Memory B cell (primary cell): ENCODE data around the gene TCN2.
A peak's percentile ranks its signal among the peaks of the same experiment; 100 is the strongest.
"Not testable (repeated sequence)": the region's sequence is repeated elsewhere in the genome, so short reads cannot be mapped to it uniquely, and the experiment has no call there.

Experiments
- ATAC-seq: fragments of 150-1000 bp; cut with Tn5 transposase; 2 replicates; pipeline ENCODE4 v1.10.0; 2021; ENCODE audit warnings: low read depth, mild to moderate bottlenecking, moderate library complexity
- DNase-seq, 2 donors: peaks; one replicate each; pipeline ENCODE4 v3.0.0; 2022; ENCODE audit warnings: low spot score in 2 of 2
- H3K27ac Mint-ChIP-seq: one replicate; pipeline ENCODE4 v1.8.0; 2022; ENCODE audit warnings: mild to moderate bottlenecking, moderate library complexity, mixed read lengths
- H3K27me3 Mint-ChIP-seq: one replicate; pipeline ENCODE4 v1.8.0; 2022; ENCODE audit warnings: mixed read lengths
- H3K36me3 Mint-ChIP-seq: one replicate; pipeline ENCODE4 v1.8.0; 2022; ENCODE audit warnings: mild to moderate bottlenecking, mixed read lengths
- H3K4me1 Mint-ChIP-seq: one replicate; pipeline ENCODE4 v1.8.0; 2022; ENCODE audit warnings: mixed read lengths
- H3K4me3 Mint-ChIP-seq: one replicate; pipeline ENCODE4 v1.8.0; 2022; ENCODE audit warnings: mild to moderate bottlenecking, moderate library complexity, mixed read lengths
- H3K9me3 Mint-ChIP-seq: one replicate; pipeline ENCODE4 v1.8.0; 2022; ENCODE audit warnings: mixed read lengths

TCN2 gene

GRCh38 chr22:30591588-30592359 is 15.2 kb upstream of the TCN2 start, which contains the start of gene PES1:
PES1 (minus strand) TSS chr22:30591910; CDS start chr22:30591833, 77 bp downstream.
- Mint-ChIP-seq H3K9me3 (no peaks in the 10 kb centered on the region), H3K27ac (no peak within 1 kb of the TSS), H3K4me3 (no peak within 1 kb of the TSS), H3K4me1 (no peaks in the 10 kb centered on the region), H3K27me3 (no peaks in the 10 kb centered on the region), H3K36me3 (peaks cover 16% of the 10 kb centered on the region)
- peak; percentile 92 to 96 for DNase-seq
- ATAC-seq = peak; percentile 97

- not testable (repeated sequence) for H3K4me1 Mint-ChIP-seq, ATAC-seq, H3K4me3 Mint-ChIP-seq, H3K9me3 Mint-ChIP-seq, DNase-seq, H3K27me3 Mint-ChIP-seq, H3K27ac Mint-ChIP-seq
- peaks cover 10% of the 10 kb centered on the region for H3K36me3 Mint-ChIP-seq
Observed at GRCh38 chr22:30592360-30592713, 14.6 kb upstream of the TCN2 start.

GRCh38 chr22:30596199-30596598 is 10.8 kb upstream of the TCN2 start:
- Mint-ChIP-seq H3K27me3 (no peaks in the 10 kb centered on the region), H3K4me3 (no peak overlapping the region), H3K36me3 (no peaks in the 10 kb centered on the region), H3K9me3 (no peaks in the 10 kb centered on the region), H3K4me1 (no peaks in the 10 kb centered on the region), H3K27ac (no peak overlapping the region)
- DNase-seq (no peak), ATAC-seq (no peak)

GRCh38 chr22:30596886-30597285 is 10.1 kb upstream of the TCN2 start:
- H3K4me1 Mint-ChIP-seq = peaks cover under 1% of the 10 kb centered on the region
- ATAC-seq = no peak
- H3K27me3 Mint-ChIP-seq = no peaks in the 10 kb centered on the region
- H3K4me3 Mint-ChIP-seq = no peak overlapping the region
- no peak for DNase-seq
- H3K36me3 Mint-ChIP-seq = no peaks in the 10 kb centered on the region
- H3K9me3 Mint-ChIP-seq = no peaks in the 10 kb centered on the region
- no peak overlapping the region for H3K27ac Mint-ChIP-seq

GRCh38 chr22:30598986-30599385 is 8.0 kb upstream of the TCN2 start:
- no peak for ATAC-seq
- H3K9me3 Mint-ChIP-seq = no peaks in the 10 kb centered on the region

GRCh38 chr22:30600921-30601320 is 6.1 kb upstream of the TCN2 start:
- no peak overlapping the region for H3K27ac Mint-ChIP-seq
- no peaks in the 10 kb centered on the region for H3K36me3 Mint-ChIP-seq
- no peaks in the 10 kb centered on the region for H3K9me3 Mint-ChIP-seq
- no peaks in the 10 kb centered on the region for H3K27me3 Mint-ChIP-seq
- DNase-seq (no peak), ATAC-seq (peak; percentile 42)
- peaks cover 7% of the 10 kb centered on the region for H3K4me1 Mint-ChIP-seq
- H3K4me3 Mint-ChIP-seq = no peak overlapping the region

More at GRCh38 chr22:30598986-30599385, 8.0 kb upstream of the TCN2 start:
- Mint-ChIP-seq H3K4me1 (peaks cover 2% of the 10 kb centered on the region), H3K27me3 (no peaks in the 10 kb centered on the region), H3K27ac (no peak overlapping the region), H3K4me3 (no peak overlapping the region), H3K36me3 (no peaks in the 10 kb centered on the region)
- no peak for DNase-seq

- no peak for DNase-seq
- Mint-ChIP-seq H3K9me3 (no peaks in the 10 kb centered on the region), H3K36me3 (no peaks in the 10 kb centered on the region), H3K27me3 (no peaks in the 10 kb centered on the region), H3K4me3 (no peak overlapping the region), H3K4me1 (peaks cover 7% of the 10 kb centered on the region), H3K27ac (no peak overlapping the region)
- no peak for ATAC-seq
Observed at GRCh38 chr22:30601464-30601863, 5.5 kb upstream of the TCN2 start.

- Mint-ChIP-seq H3K4me3 (no peak overlapping the region), H3K36me3 (no peaks in the 10 kb centered on the region), H3K27me3 (no peaks in the 10 kb centered on the region), H3K9me3 (no peaks in the 10 kb centered on the region), H3K4me1 (peaks cover 9% of the 10 kb centered on the region), H3K27ac (peak overlapping the region; percentile 39)
- DNase-seq (no peak), ATAC-seq (peak; percentile 61)
Observed at GRCh38 chr22:30602049-30602448, 4.9 kb upstream of the TCN2 start.

- no peaks in the 10 kb centered on the region for H3K36me3 Mint-ChIP-seq
- no peaks in the 10 kb centered on the region for H3K27me3 Mint-ChIP-seq
- DNase-seq (no peak), ATAC-seq (no peak)
- no peak overlapping the region for H3K27ac Mint-ChIP-seq
- no peak overlapping the region for H3K4me3 Mint-ChIP-seq
- no peaks in the 10 kb centered on the region for H3K9me3 Mint-ChIP-seq
- peaks cover 18% of the 10 kb centered on the region for H3K4me1 Mint-ChIP-seq
Observed at GRCh38 chr22:30603801-30604200, 3.2 kb upstream of the TCN2 start.

- H3K27ac Mint-ChIP-seq = no peak overlapping the region
- H3K4me3 Mint-ChIP-seq = no peak overlapping the region
- DNase-seq (no peak), ATAC-seq (no peak)
- peaks cover 25% of the 10 kb centered on the region for H3K4me1 Mint-ChIP-seq
- H3K36me3 Mint-ChIP-seq = no peaks in the 10 kb centered on the region
- no peaks in the 10 kb centered on the region for H3K27me3 Mint-ChIP-seq
- H3K9me3 Mint-ChIP-seq = no peaks in the 10 kb centered on the region
Observed at GRCh38 chr22:30604723-30605122, 2.3 kb upstream of the TCN2 start.

GRCh38 chr22:30605449-30606110 is 1.4 kb upstream of the TCN2 start:
- peak overlapping the region; percentile 66 for H3K4me3 Mint-ChIP-seq

GRCh38 chr22:30607300-30607930 is 441 bp downstream of the TCN2 start:
- Mint-ChIP-seq H3K4me3 (peak overlapping the region; percentile 99), H3K36me3 (no peaks in the 10 kb centered on the region), H3K4me1 (peaks cover 23% of the 10 kb centered on the region), H3K9me3 (no peaks in the 10 kb centered on the region), H3K27ac (peak overlapping the region; percentile 82), H3K27me3 (no peaks in the 10 kb centered on the region)
- DNase-seq (no peak), ATAC-seq (no peak)

More at GRCh38 chr22:30605449-30606110, 1.4 kb upstream of the TCN2 start:
- Mint-ChIP-seq H3K9me3 (no peaks in the 10 kb centered on the region), H3K36me3 (no peaks in the 10 kb centered on the region), H3K27ac (no peak overlapping the region), H3K4me1 (peaks cover 25% of the 10 kb centered on the region), H3K27me3 (no peaks in the 10 kb centered on the region)
- ATAC-seq = peak; percentile 62
- peak; percentile 32 for DNase-seq

- peaks cover 23% of the 10 kb centered on the region for H3K4me1 Mint-ChIP-seq
Observed at GRCh38 chr22:30607939-30608338, 965 bp downstream of the TCN2 start.

More at GRCh38 chr22:30607939-30608338, 965 bp downstream of the TCN2 start:
- no peak for ATAC-seq
- Mint-ChIP-seq H3K27ac (no peak overlapping the region), H3K27me3 (no peaks in the 10 kb centered on the region), H3K36me3 (no peaks in the 10 kb centered on the region), H3K4me3 (no peak overlapping the region), H3K9me3 (no peaks in the 10 kb centered on the region)
- no peak for DNase-seq
